DMS79 (cell line): ENCODE measurements around the gene EZR.

Experiments used
- DNase-seq: peaks from one replicate; lab custom pipeline; 2025; lab: John Stamatoyannopoulos, UW

The EZR gene

GRCh38 chr6:158725704-158726103 lies 93.5 kb downstream of the EZR start:
- no peak for DNase-seq

GRCh38 chr6:158722176-158722729 lies 96.9 kb downstream of the EZR start:
- DNase-seq = no peak

DNA sequence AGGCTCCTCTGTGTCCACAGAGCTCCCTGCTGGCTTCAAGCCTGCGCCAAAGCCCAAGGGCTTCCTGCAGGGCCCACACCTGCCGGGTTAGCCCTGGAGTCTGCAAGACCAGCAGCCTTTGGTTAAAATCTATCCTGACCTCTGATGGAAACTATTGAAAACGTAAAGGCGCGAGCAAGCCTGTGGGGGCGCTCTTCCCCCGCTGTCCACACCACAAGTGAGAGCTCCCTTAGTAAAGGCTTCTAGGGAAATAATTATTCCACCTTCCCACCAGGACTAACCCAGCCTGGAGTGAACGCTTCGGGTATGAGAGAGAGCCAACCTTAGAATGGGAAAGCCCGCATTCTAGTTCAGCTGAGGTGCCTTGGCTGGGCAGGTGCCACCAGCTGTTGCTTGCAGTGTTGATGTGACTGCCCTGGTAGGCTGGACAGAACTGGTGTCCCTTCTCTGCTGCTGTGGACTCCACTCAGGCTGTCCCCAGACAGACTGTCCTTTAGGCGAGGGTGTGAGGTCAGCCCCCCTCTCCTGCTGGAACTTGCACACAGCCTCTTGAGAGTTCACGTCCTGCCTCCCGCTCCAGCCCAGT lies 100.6 kb downstream of the EZR start:
- DNase-seq = no peak

DNA sequence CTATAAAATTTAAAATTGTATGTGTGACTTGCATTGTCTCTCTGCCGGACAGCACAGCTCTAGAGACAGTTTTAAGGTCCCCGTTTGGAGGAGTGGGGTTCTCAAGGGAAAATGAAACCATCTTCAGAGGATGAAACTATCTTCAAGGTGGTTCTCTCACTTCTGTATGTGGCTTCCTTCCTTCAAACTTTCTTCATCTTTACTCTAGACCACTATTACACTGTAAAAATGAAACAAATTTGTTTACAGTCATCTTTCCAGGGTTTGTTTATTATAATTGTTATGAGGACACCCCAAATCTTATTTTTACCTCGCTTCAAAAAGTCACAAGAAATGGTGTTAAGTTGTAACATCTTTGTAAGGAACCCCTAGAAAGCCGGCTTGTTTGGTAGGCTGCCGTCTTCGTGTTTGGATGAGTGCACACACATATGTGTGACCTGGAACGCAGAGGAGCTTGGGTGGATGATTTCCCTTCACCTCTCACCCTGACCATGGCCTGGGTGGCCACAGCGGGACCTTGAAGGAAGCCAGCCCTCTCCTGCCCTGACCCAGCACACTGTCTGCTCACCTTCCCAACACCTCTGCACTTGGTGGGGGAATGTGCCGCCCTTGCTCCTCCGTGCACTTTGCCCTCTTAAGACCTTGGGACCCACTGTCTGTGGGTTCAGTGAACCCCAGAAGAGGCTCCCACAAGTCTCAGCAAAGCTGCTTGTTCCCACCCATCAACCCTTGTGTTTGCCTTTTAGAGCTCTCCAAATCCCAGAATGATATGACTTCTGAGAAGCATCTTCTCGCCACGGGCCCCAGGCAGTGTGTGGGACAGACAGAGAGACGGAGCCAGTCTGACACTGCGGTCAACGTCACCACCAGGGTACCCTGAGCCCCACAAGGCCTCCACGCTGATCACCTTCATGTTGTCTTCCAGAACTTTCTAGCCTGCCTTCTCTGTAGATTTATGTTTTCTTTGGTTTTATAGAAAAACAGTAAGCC lies 101.5 kb downstream of the EZR start:
- no peak for DNase-seq
